Breast epithelium (tissue), 4 donors: ENCODE data around the gene SYNGR3. TPM values are rescaled to one million over a fixed set of nuclear protein-coding genes. Genes with fewer than 3 reads are reported as not detected.
A peak's percentile ranks its signal among the peaks of the same experiment; 100 is the strongest.
"Not testable (repeated sequence)": the region's sequence is repeated elsewhere in the genome, so short reads cannot be mapped to it uniquely, and the experiment has no call there.

Experiments
- DNase-seq, 2 donors: peaks; one replicate each; pipeline ENCODE4 v3.0.0-alpha.2; 2019; ENCODE audit warnings: low spot score in 2 of 2
- H3K27ac ChIP-seq, 2 donors: fragments of 200-600 bp; sonication (generic) in 1 of 2; one replicate each; pipeline ENCODE4 v1.5.1; 2016 to 2019; ENCODE audit warnings: mild to moderate bottlenecking in 1 of 2
- H3K27me3 ChIP-seq, 2 donors: fragments of 200-600 bp; sonication (generic) in 1 of 2; one replicate each; pipeline versions ENCODE4 v1.5.1 to v1.6.0; 2017 to 2019; ENCODE audit warnings: control low read depth in 1 of 2, mild to moderate bottlenecking in 1 of 2
- H3K36me3 ChIP-seq: fragments of 200-600 bp; one replicate; pipeline ENCODE4 v1.5.1; 2019
- H3K4me1 ChIP-seq, 2 donors: fragments of 200-600 bp; sonication (generic); one replicate each; pipeline ENCODE4 v1.5.1; 2016 to 2019; ENCODE audit warnings: control low read depth in 1 of 2
- H3K4me3 ChIP-seq, 3 donors: fragments of 200-600 bp; sonication (generic); 1 replicate in 2 of 3; 2 replicates in 1 of 3; pipeline ENCODE4 v1.5.1; 2016 to 2019; ENCODE audit warnings: mild to moderate bottlenecking in 3 of 3, moderate library complexity in 2 of 3
- H3K9me3 ChIP-seq, 2 donors: fragments of 200-600 bp; sonication (generic) in 1 of 2; one replicate each; pipeline ENCODE4 v1.5.1; 2016 to 2019; ENCODE audit warnings: control low read depth in 1 of 2
- CTCF ChIP-seq, 3 donors: fragments of 450-650 bp; IDR thresholded peaks; one replicate each; pipeline ENCODE4 v1.5.1; 2016 to 2017; ENCODE audit warnings: antibody characterized with exemption in 3 of 3, mild to moderate bottlenecking in 3 of 3, moderate library complexity in 3 of 3
- POLR2A ChIP-seq: fragments of 450-650 bp; IDR thresholded peaks from one replicate; pipeline ENCODE4 v1.6.1; 2016; ENCODE audit warnings: antibody characterized with exemption, mild to moderate bottlenecking, moderate library complexity
- POLR2AphosphoS5 ChIP-seq, 3 donors: sonication (generic); formaldehyde crosslinking; IDR thresholded peaks; one replicate each; pipeline ENCODE4 v1.6.1; 2017; ENCODE audit warnings: antibody characterized with exemption in 3 of 3
- intact Hi-C: fragments of 100-400 bp; cut with DNase I; formaldehyde crosslinking; loops from one replicate; pipeline ENCODE4 v1.15.1; 2023; ENCODE audit warnings: low total_unique reads
- total RNA-seq, 3 donors: library from RNA; depleted of rRNA; stranded (reverse); fragments of >200 nt; gene quantifications; one replicate each; pipeline ENCODE4 v1.1.0, GENCODE V29; 2016

Gene SYNGR3
- total RNA-seq, 3 donors from 2014 or later = 0.44 to 2.0 (median 0.64) TPM

GRCh38 chr16:2009791-2010510, 20.2 kb downstream of the SYNGR3 start, which contains the start of gene ZNF598:
Gene ZNF598, minus strand, starts transcription at chr16:2009821.
- Histone ChIP-seq H3K36me3 (no peaks in the 10 kb centered on the region), H3K4me1 (peaks cover 9 to 24% of the 10 kb centered on the region in 2 donors), H3K9me3 (no peaks in the 10 kb centered on the region), H3K27me3 (no peaks in the 10 kb centered on the region), H3K27ac (peak within 1 kb of the TSS; percentile 92 to 97), H3K4me3 (peak within 1 kb of the TSS; percentile 87 to 96 (median 87))
- peak; percentile 56 to 74 for DNase-seq
- TF ChIP-seq CTCF (IDR thresholded peaks at IDR 0.05) (peak in 1 of 3 donors; percentile 6), POLR2A (peak; percentile 77), POLR2AphosphoS5 (IDR thresholded peaks at IDR 0.05) (peak; percentile 85 to 94 (median 89))
- intact Hi-C loops = loop anchor here (5.0 kb wide), 1 partner anchor 1803 kb away; no protein-coding TSS in a partner anchor

- H3K36me3 ChIP-seq, H3K9me3 ChIP-seq, intact Hi-C loops, DNase-seq, H3K4me3 ChIP-seq, H3K27me3 ChIP-seq, H3K27ac ChIP-seq: not testable (repeated sequence)
- H3K4me1 ChIP-seq = peaks cover 9 to 14% of the 10 kb centered on the region in 2 donors
Observed at GRCh38 chr16:2011726-2012125, 22.0 kb downstream of the SYNGR3 start.

- Histone ChIP-seq H3K27me3 (no peaks in the 10 kb centered on the region), H3K4me1 (no peaks in the 10 kb centered on the region), H3K4me3 (no peak overlapping the region), H3K27ac (no peak overlapping the region), H3K9me3 (no peaks in the 10 kb centered on the region), H3K36me3 (no peaks in the 10 kb centered on the region)
- TF ChIP-seq POLR2AphosphoS5 (IDR thresholded peaks at IDR 0.05) (no peak), POLR2A (no peak), CTCF (IDR thresholded peaks at IDR 0.05) (no peak)
- no peak for DNase-seq
- intact Hi-C loops = no loop called here
Observed at GRCh38 chr16:2013527-2013926, 23.8 kb downstream of the SYNGR3 start.

- Histone ChIP-seq H3K36me3 (no peaks in the 10 kb centered on the region), H3K27me3 (peaks cover 8 to 15% of the 10 kb centered on the region in 2 donors), H3K27ac (no peak overlapping the region), H3K4me1 (peaks cover 1 to 5% of the 10 kb centered on the region in 2 donors), H3K9me3 (no peaks in the 10 kb centered on the region), H3K4me3 (no peak overlapping the region)
- no peak for DNase-seq
- intact Hi-C loops = no loop called here
- TF ChIP-seq CTCF (IDR thresholded peaks at IDR 0.05) (no peak), POLR2A (no peak), POLR2AphosphoS5 (IDR thresholded peaks at IDR 0.05) (no peak)
Observed at GRCh38 chr16:2015117-2015946, 25.6 kb downstream of the SYNGR3 start.

GRCh38 chr16:2015947-2016208, 26.1 kb downstream of the SYNGR3 start:
- Histone ChIP-seq H3K9me3 (no peaks in the 10 kb centered on the region), H3K4me3 (no peak overlapping the region), H3K4me1 (peaks cover 3 to 7% of the 10 kb centered on the region in 2 donors), H3K36me3 (no peaks in the 10 kb centered on the region), H3K27me3 (peaks cover 8 to 20% of the 10 kb centered on the region in 2 donors), H3K27ac (no peak overlapping the region)
- no peak for DNase-seq
- TF ChIP-seq POLR2A (no peak), POLR2AphosphoS5 (IDR thresholded peaks at IDR 0.05) (no peak), CTCF (IDR thresholded peaks at IDR 0.05) (no peak)
- intact Hi-C loops = no loop called here
